GM21381 (cell line): ENCODE measurements around the gene KRTAP10-5.
"Not testable (repeated sequence)": the region's sequence is repeated elsewhere in the genome, so short reads cannot be mapped to it uniquely, and the experiment has no call there.

Experiments used
- ATAC-seq: cut with Tn5 transposase; IDR thresholded peaks from one replicate; pipeline ENCODE4 v1.9.1; 2021; ENCODE audit warnings: mild to moderate bottlenecking, moderate library complexity; ENCODE audit not compliant: unreplicated experiment

KRTAP10-5 gene

DNA sequence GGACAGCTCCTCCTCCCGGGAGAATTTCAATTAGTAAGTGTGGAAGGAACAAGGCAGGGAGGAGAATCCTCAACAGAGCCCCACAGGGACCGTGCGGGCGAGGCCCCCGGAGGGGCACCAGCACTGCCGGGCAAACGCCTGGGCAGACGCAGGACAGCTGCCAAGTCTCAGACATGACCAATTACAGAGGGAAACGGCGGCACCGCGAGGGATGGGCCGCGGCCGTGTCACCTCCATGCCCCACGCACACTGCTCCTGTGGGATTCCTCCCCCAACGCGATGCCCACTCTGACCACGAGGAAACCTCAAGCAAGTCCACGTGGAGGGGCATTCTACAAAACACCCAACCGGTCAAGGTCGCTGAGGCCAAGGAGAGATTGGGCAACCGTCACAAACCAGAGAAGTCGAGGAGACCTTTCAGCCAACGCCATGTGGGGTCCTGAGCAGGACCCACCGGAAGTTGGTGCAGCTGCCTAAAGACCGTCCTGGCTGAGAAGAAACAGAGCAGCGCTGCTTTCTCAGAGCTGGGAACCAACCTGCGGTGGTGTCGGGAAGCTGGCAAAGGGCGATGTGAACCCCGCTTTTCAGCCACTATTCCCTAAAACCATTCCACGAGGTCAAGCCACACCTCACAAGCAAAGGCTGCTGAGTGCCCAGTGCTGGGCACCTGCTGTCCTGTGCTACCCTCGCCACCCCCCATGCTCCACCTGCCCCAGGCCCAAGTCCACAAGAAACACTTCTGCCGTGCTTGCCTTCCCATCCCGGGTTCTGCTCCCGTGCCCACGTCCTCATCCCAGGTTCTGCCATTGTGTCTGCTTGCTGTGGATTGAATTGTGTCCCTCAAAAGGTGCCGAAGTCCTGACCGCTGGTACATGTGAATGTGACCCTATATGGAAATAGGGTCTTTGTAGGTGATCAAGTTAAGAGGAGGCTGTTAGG lies 8.3 kb downstream of the KRTAP10-5 start:
- ATAC-seq: no peak

DNA sequence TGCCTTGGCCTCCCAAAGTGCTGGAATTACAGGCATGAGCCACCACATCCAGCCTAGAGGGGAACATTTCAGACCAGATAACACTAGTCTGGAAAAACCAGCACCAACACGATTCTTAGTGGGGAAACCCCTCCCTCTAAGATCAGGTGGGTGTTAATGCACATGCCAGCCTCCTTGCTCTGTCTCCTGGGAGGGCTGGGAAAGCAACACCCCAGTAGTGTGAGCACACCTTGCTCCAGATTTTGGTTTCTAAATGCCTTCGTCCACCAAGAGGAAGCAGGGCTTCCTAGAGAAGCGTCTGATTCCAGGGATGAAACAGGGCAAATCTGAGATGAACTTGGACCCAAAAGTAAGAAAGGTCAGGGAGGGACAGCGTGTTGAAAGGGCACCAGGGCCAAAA lies 9.1 kb downstream of the KRTAP10-5 start:
- no peak for ATAC-seq

DNA sequence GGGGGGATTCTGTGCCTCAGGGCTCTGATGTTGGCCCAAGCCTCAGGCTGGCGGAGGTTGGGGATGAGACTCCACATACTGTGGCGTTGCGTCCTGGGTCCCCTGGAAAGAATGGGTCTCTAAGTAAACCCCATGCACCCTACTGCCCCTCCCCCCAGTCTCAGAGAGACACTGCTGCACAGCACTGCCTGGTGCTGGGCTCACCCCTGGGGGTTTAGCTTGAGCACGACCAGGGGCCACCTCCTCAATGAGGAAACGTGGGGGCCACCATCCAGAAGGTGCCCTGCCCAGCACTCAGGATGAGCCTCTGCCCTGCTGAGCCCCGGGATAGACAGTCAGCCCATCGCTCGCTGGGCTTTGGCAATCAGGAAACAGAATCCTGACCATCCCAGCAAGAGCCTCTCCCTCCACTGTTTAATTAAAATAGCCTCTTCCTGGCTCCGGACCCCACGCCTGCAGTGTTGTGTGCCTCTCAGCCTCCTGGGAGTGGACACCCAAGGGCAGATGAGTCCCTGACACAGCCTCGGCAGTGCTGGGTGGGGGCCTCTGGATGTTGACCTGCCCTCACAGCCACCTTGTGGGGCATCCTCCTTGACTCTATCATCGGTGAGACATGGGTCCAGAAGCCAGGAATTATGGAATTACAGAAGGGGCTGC lies 10.4 kb downstream of the KRTAP10-5 start:
- ATAC-seq: no peak

DNA sequence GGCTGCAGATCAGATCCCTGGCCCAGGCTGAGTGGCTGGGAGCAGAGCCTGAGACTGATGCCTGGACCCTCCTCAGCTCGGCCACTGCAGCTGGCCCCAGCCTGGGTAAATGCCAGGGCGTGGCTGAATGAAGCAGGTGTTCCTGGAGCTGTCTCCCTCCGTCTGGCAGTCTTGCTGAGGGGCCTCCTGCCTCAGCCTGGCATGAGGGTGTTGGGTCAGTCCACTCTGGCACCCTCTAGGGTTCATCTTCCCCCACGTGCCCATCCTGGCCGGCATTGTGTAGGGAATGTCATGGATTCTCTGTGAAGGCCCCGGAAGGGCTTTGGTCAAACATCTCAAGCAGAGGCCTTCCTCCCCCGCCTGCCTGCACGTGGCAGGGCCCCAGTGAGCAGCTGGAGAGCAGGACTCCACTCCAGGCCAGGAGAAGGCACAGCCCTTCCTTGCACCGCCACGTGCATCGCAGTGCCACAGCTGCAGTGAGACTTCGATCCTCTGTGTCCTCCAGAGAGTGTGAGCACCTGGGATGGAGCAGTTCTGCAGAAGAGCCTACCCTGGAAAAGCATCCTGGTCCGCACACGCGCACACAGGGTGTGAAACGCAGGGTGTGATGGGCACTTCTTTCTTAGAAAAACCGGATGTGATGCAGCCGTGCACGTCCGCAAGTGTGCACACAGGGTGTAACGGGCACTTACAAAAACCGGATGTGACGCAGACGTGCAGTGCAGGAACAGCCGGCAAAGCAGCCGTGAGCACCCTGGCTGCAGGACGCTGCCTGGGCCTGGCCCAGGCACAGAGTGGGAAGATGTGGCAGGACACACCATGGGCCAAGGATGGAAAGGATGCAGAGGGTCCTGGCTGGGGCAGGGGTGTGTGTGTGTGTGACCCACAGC lies 11.5 kb downstream of the KRTAP10-5 start:
- ATAC-seq: no peak

DNA sequence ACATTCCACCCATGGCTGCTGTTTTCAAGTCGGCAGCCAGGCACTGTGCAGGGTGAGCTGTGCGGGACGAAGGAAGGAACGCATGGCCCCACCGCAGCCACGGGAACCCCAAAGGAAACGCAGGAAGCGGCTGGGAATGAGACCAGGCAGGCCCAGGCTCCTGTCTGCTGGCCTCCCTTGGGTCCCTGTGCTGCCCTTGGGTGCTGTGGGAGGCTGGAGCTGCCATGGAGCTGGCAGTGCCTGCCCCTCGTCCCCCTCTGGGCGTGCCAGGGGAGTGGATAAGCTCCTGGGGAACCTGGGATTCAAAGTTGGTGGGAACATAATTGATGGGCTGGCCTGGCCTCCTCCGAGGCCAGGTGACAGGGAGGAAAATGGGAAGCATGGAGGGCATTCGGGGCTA lies 12.1 kb downstream of the KRTAP10-5 start:
- no peak for ATAC-seq

DNA sequence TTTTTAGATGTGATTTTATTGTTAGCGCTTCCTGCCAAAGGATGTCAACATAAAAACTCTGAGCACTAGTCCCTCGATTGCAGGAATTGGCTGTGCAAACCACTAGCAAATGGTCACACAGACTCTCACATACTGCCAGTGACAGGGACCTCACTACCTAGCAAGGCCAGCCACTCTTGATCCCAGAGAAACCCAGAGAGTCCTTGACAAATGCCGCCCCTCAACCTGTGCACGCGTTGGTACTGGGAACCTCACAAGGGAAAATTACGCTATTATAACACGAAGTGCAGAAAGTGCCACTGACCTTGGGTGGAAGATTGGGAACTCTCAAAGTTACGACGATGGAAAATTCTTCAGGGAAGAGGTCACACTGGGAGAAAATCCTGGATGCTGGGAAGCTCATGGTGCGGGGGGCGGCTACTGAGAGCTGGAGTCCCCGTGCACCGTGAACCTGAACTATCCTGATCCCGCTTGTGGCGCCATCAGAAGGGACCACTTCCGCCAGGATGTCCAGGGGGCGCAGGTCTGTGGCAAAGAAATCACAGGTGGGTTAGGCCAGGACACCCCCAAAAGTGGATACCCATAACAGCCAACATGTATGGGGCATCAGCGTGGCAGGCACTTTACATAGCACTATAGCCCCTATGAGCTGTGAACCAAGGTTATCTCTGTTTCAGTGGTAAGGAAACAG lies 12.8 kb downstream of the KRTAP10-5 start:
- ATAC-seq: no peak

DNA sequence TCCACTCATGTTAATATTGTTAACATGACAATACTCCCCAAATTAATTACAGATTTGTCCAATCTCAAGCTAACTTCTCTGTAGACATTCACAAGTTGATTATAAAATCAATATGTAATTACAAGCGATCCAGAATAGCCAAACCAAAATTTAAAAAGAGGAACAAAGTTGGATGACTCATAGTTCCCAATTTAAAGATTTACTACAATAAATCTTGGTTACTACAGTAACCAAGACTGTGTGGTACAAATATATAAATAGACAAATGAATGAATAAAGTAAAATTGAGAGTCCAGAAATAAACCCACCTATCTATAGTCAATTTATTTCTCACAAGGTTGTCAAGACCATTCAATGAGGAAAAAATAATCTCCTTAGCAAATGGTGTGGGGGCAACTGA lies 14.0 kb downstream of the KRTAP10-5 start:
- no peak for ATAC-seq

DNA sequence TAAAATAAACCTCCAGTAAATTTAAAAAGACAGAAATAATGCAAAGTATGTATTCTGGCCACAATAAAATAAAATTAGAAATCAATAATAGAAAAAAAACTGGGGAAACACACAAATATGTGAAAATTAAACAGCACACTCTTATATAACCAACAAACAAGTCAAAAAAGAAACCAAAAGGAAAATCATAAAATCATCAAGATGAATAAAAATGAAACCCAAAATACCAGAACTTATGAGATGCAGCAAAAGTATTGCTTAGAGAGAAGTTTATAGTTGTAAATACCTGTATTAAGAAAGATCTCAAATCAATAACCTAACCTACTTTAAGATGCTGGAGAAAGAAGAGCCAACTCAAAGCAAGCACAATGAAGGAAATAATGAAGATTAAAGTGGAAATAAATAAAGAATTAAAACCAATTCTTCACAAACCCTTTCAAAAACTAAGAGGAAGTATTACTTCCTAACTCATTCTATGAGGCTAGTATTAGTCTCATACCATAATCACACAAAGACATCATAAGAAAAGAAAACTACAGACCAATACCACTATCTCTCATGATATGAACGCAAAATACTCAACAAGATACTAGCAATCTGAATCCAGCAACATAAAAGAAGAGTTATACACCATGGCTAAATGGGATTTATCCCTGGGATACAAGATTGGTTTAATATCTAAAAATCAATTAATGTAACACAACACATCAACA lies 15.4 kb downstream of the KRTAP10-5 start:
- no peak for ATAC-seq

DNA sequence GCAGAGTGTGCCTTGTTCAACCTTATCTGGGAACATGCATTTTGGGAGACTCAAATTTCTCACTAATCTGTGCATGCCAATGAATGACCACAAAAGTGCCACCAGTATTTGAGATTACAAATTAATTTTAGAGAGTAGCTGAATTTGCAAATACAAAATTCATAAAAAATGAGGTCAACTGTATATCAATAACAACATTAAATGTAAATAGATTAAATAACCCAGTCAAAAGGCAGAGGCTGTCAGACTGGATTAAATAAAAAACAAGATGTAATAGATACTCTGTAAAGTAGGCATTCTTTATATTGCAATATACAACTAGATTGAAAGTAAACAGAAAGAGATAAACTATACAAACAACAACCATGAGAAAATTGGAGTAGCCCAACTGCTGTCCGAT lies 16.3 kb downstream of the KRTAP10-5 start:
- no peak for ATAC-seq

DNA sequence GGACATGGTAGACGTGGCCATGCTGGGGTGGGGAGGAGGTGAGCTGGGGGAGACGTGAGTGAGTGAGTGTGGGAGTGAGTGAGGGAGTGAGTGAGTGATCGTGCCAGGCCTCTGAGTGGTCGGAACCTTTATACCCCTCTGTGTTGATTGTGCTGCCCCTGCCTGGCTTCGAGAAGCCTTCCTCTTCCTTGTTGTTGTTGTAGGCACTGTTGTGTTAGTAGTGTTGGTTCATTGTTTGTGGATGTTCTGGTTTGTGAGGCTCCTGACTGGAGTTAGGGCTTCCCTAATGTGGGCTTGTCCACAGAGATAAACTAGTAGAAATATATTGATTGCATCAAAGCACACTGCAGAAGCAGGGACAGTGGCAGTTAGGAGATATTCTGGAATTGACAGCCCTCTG lies 21.7 kb downstream of the KRTAP10-5 start, which contains the start of gene KRTAP10-3:
Gene KRTAP10-3, minus strand, starts transcription at position 101 of the 400 bp plus-strand sequence. Its CDS starts 80 bp downstream, at position 21.
- no peak for ATAC-seq

DNA sequence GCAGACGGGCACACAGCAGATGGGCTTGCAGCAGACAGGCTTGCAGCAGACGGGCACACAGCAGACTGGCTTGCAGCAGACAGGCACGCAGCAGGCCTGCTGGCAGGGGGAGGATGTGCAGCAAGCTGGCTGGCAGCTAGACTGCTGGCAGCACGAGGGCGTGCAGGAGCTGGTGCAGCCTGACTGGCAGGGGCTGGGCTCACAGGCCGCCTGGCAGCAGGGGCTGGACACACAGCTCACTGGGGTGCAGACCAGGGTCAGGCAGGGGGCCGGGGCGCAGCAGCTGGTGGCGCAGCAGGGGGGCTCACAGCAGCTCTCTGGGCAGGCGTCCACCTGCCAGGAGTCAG lies 22.1 kb downstream of the KRTAP10-5 start:
- ATAC-seq: not testable (repeated sequence)

DNA sequence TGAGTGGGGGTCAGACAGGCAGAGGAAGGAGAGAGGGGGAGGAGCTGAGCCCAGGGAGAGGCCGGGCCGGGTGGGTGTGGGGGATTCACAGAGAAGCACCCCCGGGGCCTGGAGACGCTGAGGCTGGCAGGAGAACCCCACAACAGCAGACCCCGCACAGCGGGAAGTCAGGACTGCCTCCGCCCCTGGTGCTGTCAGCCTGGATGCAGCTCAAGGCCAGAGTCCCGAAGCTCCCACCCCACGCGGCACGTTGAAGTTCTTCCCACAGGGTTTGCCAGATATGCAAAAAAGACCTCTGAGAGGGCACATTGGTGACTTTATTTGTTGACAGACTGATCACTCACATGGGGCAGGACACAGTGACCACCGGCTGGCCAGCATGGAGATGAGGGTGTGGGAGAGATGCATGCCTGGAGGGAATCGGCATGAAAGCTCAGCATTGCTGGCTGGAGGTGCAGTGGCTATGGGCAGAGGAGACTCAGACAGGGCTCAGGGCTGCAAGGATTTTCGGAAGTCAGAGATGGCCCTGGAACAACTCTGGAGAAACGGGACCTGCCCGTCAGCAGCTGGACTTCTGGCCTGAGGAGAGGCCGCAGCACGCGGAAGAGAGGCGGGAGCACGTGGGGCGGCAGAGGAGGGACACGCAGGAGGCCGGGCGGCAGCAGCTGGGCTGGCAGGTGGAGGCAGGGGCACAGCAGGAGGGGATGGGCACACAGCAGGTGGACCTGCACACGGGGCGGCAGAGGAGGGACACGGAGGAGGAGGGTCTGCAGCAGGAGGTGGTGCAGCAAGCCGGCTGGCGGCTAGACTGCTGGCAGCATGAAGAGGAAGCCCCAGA lies 22.7 kb downstream of the KRTAP10-5 start:
- ATAC-seq: no peak

DNA sequence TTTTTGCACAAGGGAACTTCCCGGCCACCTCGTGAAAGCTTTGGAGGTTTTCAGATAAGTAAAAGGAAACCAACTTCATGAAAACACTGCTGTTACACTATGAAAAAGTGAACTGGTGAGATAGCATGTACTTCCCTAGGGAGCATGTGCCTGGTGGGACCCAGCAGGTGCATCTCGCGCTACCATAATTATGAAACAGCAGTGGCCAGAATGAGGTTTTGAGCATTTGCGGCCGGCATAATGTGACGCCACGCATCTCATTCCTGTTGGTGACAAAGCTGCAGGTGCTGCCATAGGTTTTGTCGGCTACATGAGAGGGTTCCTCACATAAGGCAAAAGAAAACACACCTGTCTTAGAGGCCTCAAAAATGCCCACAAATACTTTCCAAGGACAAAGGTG lies 23.5 kb downstream of the KRTAP10-5 start:
- ATAC-seq: no peak

DNA sequence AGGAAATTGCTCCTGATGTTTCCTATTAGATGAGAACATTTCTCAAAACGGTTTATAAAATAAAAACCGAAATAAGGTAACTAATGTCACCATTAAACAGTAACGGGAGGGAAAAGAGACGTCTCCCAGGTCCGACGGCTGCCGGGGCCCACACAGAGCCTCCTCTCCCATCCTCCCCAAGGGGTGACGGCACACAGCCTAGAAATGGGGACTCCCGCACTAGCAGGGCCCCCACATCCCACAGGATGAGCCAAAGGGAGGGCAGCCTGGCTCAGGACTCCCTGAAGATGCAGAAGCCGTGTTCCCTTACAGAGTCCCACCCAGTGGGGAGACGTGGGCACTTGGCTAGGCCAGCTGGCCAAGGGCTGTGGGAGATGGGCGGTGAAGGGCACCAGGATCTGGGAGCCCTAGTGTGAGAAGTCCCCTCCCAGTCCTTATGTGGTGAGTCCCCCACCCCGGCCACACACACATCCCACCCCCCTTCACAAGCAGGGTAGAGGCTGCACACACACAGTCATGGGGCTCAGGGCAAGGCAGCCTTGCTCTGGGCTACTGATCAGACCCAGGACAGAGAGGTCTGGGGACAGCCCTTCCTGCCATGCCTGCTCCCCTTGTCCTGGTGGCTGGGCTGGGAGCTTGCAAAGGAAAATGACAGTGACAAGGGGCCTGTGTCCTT lies 25.1 kb downstream of the KRTAP10-5 start:
- no peak for ATAC-seq

DNA sequence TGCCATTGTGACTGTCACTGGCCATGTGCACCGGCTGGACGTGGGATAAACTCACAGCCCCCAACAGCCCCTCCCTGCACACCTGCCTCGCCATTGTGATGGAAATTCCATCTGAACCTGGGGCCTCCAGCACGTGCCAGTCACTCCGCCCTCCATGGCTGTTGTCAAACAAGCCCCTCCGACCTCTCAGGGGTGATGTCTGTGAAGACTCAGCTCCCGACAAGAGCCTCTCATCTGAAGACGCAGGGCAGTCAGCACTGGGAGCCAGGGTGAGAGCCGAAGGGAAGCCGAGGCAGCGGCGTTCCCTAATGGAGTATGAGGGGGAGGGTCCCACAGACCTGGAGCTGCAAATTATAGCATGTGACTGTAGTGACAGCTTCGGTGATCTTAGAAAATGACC lies 27.7 kb downstream of the KRTAP10-5 start:
- no peak for ATAC-seq

DNA sequence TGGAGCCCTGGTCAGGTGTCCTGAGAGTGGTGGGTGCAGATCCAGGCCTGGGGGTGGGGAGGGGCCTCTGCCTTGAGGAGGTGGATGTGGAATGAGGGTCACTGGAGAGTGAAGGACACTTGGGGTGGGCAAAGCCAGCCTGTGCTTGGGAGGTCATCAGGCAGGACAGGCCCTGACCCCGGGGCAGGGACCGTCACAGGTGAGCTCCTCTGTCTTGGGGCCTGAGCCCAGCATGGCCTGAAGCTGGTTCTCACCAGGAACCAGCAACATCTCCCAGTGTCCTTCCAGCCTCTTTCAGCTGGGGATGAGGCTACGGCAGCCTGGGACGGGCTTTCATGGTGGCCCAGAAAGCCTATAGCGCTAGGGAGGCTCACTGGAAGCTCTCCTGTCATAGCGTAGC lies 28.3 kb downstream of the KRTAP10-5 start:
- no peak for ATAC-seq

DNA sequence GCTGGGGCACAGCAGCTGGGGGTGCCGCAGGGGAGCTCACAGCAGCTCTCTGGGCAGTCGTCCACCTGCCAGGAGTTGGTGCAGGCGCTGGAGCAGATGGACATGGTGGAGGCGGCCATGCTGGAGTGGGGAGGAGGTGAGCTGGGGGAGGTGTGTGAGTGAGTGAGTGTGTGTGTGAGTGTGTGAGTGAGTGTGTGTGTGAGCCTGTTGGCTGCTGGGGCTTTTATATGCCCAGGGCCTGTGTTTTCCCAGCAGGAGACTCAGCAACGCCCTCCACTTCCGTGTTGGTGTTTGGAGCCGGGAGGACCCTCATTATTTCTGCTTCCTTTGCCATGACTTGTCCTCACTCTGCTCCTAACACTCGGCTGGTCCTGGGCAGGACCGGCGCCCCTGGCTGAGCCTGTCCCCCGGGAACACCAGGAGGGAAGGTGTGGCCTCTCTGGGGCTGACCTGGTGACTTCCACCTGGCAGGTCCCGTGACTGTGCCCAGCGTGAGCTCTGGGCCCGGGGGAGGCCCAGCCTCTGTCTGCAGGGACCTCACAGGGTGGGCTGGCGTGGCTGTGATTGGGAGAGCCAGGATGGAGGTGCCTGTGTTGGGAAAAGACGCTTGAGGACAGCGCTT lies 29.0 kb downstream of the KRTAP10-5 start, which contains the start of gene KRTAP10-2:
Gene KRTAP10-2, minus strand, starts transcription at position 166 of the 622 bp plus-strand sequence. Its CDS starts 47 bp downstream, at position 119.
- ATAC-seq: no peak

DNA sequence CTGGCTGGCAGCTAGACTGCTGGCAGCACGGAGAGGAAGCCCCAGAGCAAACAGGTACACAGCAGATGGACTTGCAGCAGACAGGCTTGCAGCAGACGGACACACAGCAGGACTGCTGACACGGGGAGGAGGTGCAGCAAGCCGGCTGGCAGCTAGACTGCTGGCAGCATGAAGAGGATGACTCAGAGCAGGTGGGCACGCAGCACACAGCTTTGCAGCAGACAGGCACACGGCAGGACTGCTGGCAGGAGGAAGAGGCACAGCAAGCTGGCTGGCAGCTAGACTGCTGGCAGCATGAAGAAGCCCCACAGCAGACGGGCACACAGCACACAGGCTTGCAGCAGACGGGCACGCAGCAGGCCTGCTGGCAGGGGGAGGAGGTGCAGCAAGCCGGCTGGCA lies 29.6 kb downstream of the KRTAP10-5 start:
- ATAC-seq: no peak
